Hepatic stellate cell (primary cell): ENCODE data around the gene PCDHB2.
"Not testable (repeated sequence)": the region's sequence is repeated elsewhere in the genome, so short reads cannot be mapped to it uniquely, and the experiment has no call there.

ENCODE experiments used
- DNase-seq: peaks from one replicate; pipeline ENCODE4 v3.0.0; 2011; ENCODE audit warnings: low spot score

The PCDHB2 gene

DNA sequence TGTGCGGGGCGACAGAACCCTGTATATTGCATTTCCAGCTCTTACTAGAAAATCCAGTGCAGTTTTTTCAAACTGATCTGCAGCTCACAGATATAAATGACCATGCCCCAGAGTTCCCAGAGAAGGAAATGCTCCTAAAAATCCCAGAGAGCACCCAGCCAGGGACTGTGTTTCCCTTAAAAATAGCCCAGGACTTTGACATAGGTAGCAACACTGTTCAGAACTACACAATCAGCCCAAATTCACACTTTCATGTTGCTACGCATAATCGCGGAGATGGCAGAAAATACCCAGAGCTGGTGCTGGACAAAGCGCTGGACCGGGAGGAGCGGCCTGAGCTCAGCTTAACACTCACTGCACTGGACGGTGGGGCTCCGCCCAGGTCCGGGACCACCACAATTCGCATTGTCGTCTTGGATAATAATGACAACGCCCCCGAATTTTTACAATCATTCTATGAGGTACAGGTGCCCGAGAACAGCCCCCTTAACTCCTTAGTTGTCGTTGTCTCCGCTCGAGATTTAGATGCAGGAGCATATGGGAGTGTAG lies 41.4 kb downstream of the PCDHB2 start:
- DNase-seq: no peak

GRCh38 chr5:141137346-141137745 lies 42.9 kb downstream of the PCDHB2 start:
- DNase-seq: not testable (repeated sequence)
